ENCODE results near the gene RNF182. TPM values are rescaled to one million over a fixed set of nuclear protein-coding genes. Genes with fewer than 3 reads are reported as not detected.

Gene RNF182
- total RNA-seq, 1 donor from 2014 or later, result 3.0 TPM

- no peak overlapping the region for H3K4me3 ChIP-seq
- no peak overlapping the region for H3K27ac ChIP-seq
- H3K36me3 ChIP-seq, result no peaks in the 10 kb centered on the region
- intact Hi-C loops (cut with DNase I), result no loop called here
- no peak for DNase-seq (ENCODE audit: low spot score in 2 of 2)
- no peaks in the 10 kb centered on the region for H3K27me3 ChIP-seq
- TF ChIP-seq CTCF (IDR thresholded peaks at IDR 0.05), result no peak
- no peaks in the 10 kb centered on the region for H3K4me1 ChIP-seq
- H3K9me3 ChIP-seq, result no peaks in the 10 kb centered on the region
Measured at GRCh38 chr6:13993416-13993815, 68.7 kb downstream of the RNF182 start.

DNA sequence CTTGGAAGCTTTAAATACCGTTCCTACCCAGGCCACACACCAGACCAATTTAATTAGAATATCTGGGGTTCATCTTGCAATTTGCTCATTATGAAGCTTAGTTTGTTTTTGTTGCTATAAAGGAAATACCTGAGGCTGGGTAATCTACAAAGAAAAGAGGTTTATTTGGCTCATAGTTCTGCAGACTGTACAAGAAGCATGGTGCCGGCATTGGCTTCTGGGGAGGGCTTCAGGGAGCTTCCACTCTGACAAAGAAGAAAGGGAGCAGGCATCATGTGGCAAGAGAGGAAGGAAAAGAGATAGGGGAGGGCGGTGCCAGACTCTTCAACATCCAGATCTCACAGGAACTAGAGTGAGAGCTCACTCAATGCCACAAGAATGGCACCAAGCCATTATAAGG, 73.6 kb downstream of the RNF182 start:
- no peak for TF ChIP-seq CTCF (IDR thresholded peaks at IDR 0.05)

DNA sequence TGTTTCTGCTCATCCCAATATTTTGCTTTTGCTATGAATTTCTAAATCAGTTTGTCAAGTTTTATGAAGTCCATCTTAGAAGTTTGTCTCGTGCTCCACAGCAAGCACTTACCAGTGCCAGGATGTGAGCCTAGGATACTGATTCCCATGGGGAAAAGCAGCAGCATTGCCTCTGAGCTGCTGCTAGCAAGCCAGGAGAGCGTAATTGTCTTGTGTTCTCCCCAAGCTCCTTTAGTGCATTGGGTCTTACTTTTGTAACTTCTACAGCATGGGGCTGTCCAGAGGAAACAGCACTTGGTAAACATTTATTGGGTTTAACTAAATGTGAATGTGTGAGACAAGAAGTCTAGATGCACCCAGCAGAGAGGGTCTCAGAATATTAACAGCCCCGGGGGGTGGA, 76.1 kb downstream of the RNF182 start:
- no peaks in the 10 kb centered on the region for H3K36me3 ChIP-seq
- no peak overlapping the region for H3K27ac ChIP-seq
- H3K4me3 ChIP-seq, result no peak overlapping the region
- intact Hi-C loops (cut with DNase I), result no loop called here
- TF ChIP-seq CTCF (IDR thresholded peaks at IDR 0.05), result no peak
- no peaks in the 10 kb centered on the region for H3K4me1 ChIP-seq
- no peaks in the 10 kb centered on the region for H3K9me3 ChIP-seq
- DNase-seq (ENCODE audit: low spot score in 2 of 2), result no peak
- no peaks in the 10 kb centered on the region for H3K27me3 ChIP-seq

More for the DNA sequence above, 73.6 kb downstream of the RNF182 start:
- no peaks in the 10 kb centered on the region for H3K27me3 ChIP-seq
- intact Hi-C loops (cut with DNase I), result no loop called here
- H3K4me3 ChIP-seq, result no peak overlapping the region
- no peaks in the 10 kb centered on the region for H3K9me3 ChIP-seq
- no peaks in the 10 kb centered on the region for H3K36me3 ChIP-seq
- no peaks in the 10 kb centered on the region for H3K4me1 ChIP-seq
- no peak overlapping the region for H3K27ac ChIP-seq
- DNase-seq (ENCODE audit: low spot score in 2 of 2), result no peak

- Histone ChIP-seq H3K9me3 (no peaks in the 10 kb centered on the region), H3K4me3 (no peak overlapping the region), H3K4me1 (no peaks in the 10 kb centered on the region), H3K27ac (no peak overlapping the region), H3K27me3 (no peaks in the 10 kb centered on the region), H3K36me3 (no peaks in the 10 kb centered on the region)
- no peak for TF ChIP-seq CTCF (IDR thresholded peaks at IDR 0.05)
- DNase-seq (ENCODE audit: low spot score in 2 of 2), result no peak
- intact Hi-C loops (cut with DNase I), result no loop called here
Measured at GRCh38 chr6:14001329-14002012, 76.7 kb downstream of the RNF182 start.

DNA sequence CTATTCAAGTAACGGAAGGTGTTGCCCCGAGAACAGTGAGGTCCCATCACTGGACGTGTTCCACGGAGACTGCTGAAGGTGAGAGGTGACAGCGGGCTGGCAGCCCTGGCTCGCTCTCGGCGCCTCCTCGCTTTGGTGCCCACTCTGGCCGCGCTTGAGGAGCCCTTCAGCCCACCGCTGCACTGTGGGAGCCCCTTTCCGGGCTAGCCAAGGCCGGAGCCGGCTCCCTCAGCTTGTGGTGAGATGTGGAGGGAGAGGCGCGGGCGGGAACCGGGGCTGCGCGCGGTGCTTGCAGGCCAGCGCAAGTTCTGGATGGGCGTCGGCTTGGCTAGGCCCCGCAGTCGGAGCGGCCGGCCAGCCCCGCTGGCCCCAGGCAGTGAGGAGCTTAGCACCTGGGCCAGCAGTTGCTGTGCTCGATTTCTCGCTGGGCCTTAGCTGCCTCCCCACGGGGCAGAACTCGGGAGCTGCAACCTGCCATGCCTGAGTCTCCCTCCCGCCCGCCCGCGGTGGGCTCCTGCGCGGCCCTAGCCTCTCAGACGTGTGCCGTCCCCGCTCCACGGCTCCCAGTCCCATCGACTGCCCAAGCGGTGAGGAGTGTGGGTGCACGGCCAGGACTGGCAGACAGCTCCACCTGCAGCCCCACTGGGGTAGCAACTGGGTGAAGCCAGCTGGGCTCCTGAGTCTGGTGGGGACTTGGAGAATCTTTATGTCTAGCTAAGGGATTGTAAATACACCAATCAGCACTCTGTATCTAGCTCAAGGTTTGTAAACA, 77.6 kb downstream of the RNF182 start:
- intact Hi-C loops (cut with DNase I), result no loop called here

More for the DNA sequence above, 77.6 kb downstream of the RNF182 start:
- Histone ChIP-seq H3K4me1 (no peaks in the 10 kb centered on the region), H3K27me3 (no peaks in the 10 kb centered on the region), H3K36me3 (no peaks in the 10 kb centered on the region), H3K27ac (no peak overlapping the region), H3K9me3 (no peaks in the 10 kb centered on the region), H3K4me3 (no peak overlapping the region)
- DNase-seq (ENCODE audit: low spot score in 2 of 2), result no peak
- no peak for TF ChIP-seq CTCF (IDR thresholded peaks at IDR 0.05)
